CD4-positive, alpha-beta T cell (primary cell): ENCODE results near the gene CDH12. TPM values are rescaled to one million over a fixed set of nuclear protein-coding genes. Genes with fewer than 3 reads are reported as not detected.
"Not testable (repeated sequence)": the region's sequence is repeated elsewhere in the genome, so short reads cannot be mapped to it uniquely, and the experiment has no call there.

Source experiments
- ATAC-seq: fragments of 200-7000 bp; cut with Tn5 transposase; one replicate; pipeline ENCODE4 v1.10.0; 2022; ENCODE audit warnings: mild to moderate bottlenecking; ENCODE audit not compliant: poor library complexity
- CTCF ChIA-PET: fragments of 350-600 bp; sonication (Branson Sonifier 250); formaldehyde crosslinking; loops from one replicate; lab custom pipeline; 2021; ENCODE audit warnings: antibody characterized with exemption, inconsistent platforms; lab: Charles Lee
- POLR2A ChIA-PET: fragments of 350-600 bp; sonication (Branson Sonifier 250); formaldehyde crosslinking; loops from one replicate; lab custom pipeline; 2021; ENCODE audit warnings: antibody characterized with exemption, inconsistent platforms; lab: Charles Lee
- DNase-seq, 14 experiments: peaks; one replicate each; pipeline ENCODE4 v3.0.0-alpha.2; 2013 to 2020; ENCODE audit warnings: mixed read lengths in 2 of 14
- H3K27ac ChIP-seq, 2 donors: one replicate each; pipeline versions ENCODE4 v1.5.1 to v1.7.0; 2013; ENCODE audit warnings: low read length in 2 of 2, low read depth in 1 of 2, mild to moderate bottlenecking in 1 of 2
- H3K27me3 ChIP-seq, 2 experiments: 1 replicate in 1 of 2; 2 replicates in 1 of 2; pipeline versions ENCODE4 v1.6.1 to v1.7.0; 2013; ENCODE audit warnings: low read length in 2 of 2, control low read depth in 1 of 2, mild to moderate bottlenecking in 1 of 2, moderate library complexity in 1 of 2; ENCODE audit not compliant: insufficient read depth in 2 of 2, control insufficient read depth in 1 of 2
- H3K36me3 ChIP-seq: one replicate; pipeline ENCODE4 v1.6.1; 2013; ENCODE audit warnings: low read length, control low read depth; ENCODE audit not compliant: insufficient read depth
- H3K4me1 ChIP-seq: one replicate; pipeline ENCODE4 v1.6.1; 2013; ENCODE audit warnings: low read length, control low read depth; ENCODE audit not compliant: insufficient read depth
- H3K4me3 ChIP-seq: one replicate; pipeline ENCODE4 v1.5.1; 2013; ENCODE audit warnings: mild to moderate bottlenecking, low read length, moderate library complexity
- H3K9me3 ChIP-seq, 2 experiments: 1 replicate in 1 of 2; 2 replicates in 1 of 2; pipeline versions ENCODE4 v1.6.1 to v1.7.0; 2013; ENCODE audit warnings: low read length in 2 of 2, mild to moderate bottlenecking in 2 of 2, control low read depth in 1 of 2, moderate library complexity in 1 of 2; ENCODE audit not compliant: control insufficient read depth in 1 of 2, insufficient read depth in 1 of 2
- H3K27ac Mint-ChIP-seq: one replicate; pipeline ENCODE4 v1.8.0; 2020; ENCODE audit warnings: mixed read lengths
- H3K27me3 Mint-ChIP-seq: one replicate; pipeline ENCODE4 v1.8.0; 2021; ENCODE audit warnings: mixed read lengths
- H3K36me3 Mint-ChIP-seq: one replicate; pipeline ENCODE4 v1.8.0; 2021; ENCODE audit warnings: low read depth, mixed read lengths
- H3K4me1 Mint-ChIP-seq: one replicate; pipeline ENCODE4 v1.8.0; 2021; ENCODE audit warnings: low read depth, mixed read lengths
- H3K4me3 Mint-ChIP-seq: one replicate; pipeline ENCODE4 v1.8.0; 2020; ENCODE audit warnings: mild to moderate bottlenecking, mixed read lengths
- H3K9me3 Mint-ChIP-seq: one replicate; pipeline ENCODE4 v1.8.0; 2020; ENCODE audit warnings: mixed read lengths
- CTCF ChIP-seq: fragments of 200-600 bp; IDR thresholded peaks from one replicate; pipeline ENCODE4 v1.8.0; 2022; ENCODE audit warnings: antibody characterized with exemption, mild to moderate bottlenecking
- intact Hi-C, 2 experiments: fragments of 100-400 bp; cut with DNase I in 1 of 2; cut with micrococcal nuclease in 1 of 2; formaldehyde crosslinking; loops; one replicate each; pipeline versions ENCODE4 v1.15.1 to v1.9.0; 2023 to 2025; cut with DNase I, micrococcal nuclease
- total RNA-seq, 174 experiments: library from RNA in 2 of 174; stranded (reverse) in 2 of 174; gene quantifications; one replicate each; pipeline ENCODE4 v1.2.3 and lab custom pipeline; 2021 to 2026

The CDH12 gene
- total RNA-seq, 2 experiments from 2014 or later = not detected

- no peak for TF ChIP-seq CTCF
- Mint-ChIP-seq H3K9me3 (no peaks in the 10 kb centered on the region), H3K27ac (no peak overlapping the region), H3K4me3 (no peak overlapping the region), H3K4me1 (no peaks in the 10 kb centered on the region), H3K27me3 (no peaks in the 10 kb centered on the region), H3K36me3 (no peaks in the 10 kb centered on the region)
- Histone ChIP-seq H3K27ac (no peak overlapping the region), H3K4me3 (no peak overlapping the region), H3K9me3 (no peaks in the 10 kb centered on the region), H3K4me1 (no peaks in the 10 kb centered on the region), H3K36me3 (no peaks in the 10 kb centered on the region), H3K27me3 (no peaks in the 10 kb centered on the region)
- POLR2A ChIA-PET = no interaction called here
- no peak for DNase-seq
- CTCF ChIA-PET = no interaction called here
- no peak for ATAC-seq
- intact Hi-C loops = no loop called here
These were observed 630.1 kb downstream of the CDH12 start for GRCh38 chr5:22223079-22223478.

- intact Hi-C loops, H3K9me3 ChIP-seq, H3K27me3 Mint-ChIP-seq, H3K27ac ChIP-seq, POLR2A ChIA-PET, H3K36me3 Mint-ChIP-seq, H3K4me1 Mint-ChIP-seq, H3K4me3 ChIP-seq, H3K27ac Mint-ChIP-seq, CTCF ChIA-PET, H3K4me3 Mint-ChIP-seq, H3K9me3 Mint-ChIP-seq, DNase-seq, H3K27me3 ChIP-seq, H3K4me1 ChIP-seq, H3K36me3 ChIP-seq: not testable (repeated sequence)
- peak; percentile 80 for ATAC-seq
These were observed 639.2 kb downstream of the CDH12 start for GRCh38 chr5:22213703-22214495.

GRCh38 chr5:22212254-22212991, 640.7 kb downstream of the CDH12 start:
- POLR2A ChIA-PET = not testable (repeated sequence)

GRCh38 chr5:22208463-22208862, 644.7 kb downstream of the CDH12 start:
- CTCF ChIA-PET, H3K9me3 ChIP-seq, H3K27ac Mint-ChIP-seq, H3K36me3 ChIP-seq, H3K4me1 ChIP-seq, DNase-seq, H3K27ac ChIP-seq, H3K4me3 ChIP-seq, H3K9me3 Mint-ChIP-seq, H3K27me3 ChIP-seq, H3K4me3 Mint-ChIP-seq, H3K36me3 Mint-ChIP-seq, H3K27me3 Mint-ChIP-seq, intact Hi-C loops, H3K4me1 Mint-ChIP-seq, ATAC-seq, POLR2A ChIA-PET: not testable (repeated sequence)

More at GRCh38 chr5:22212254-22212991, 640.7 kb downstream of the CDH12 start:
- H3K4me1 Mint-ChIP-seq, H3K27ac Mint-ChIP-seq, H3K36me3 Mint-ChIP-seq, H3K4me3 Mint-ChIP-seq, ATAC-seq, H3K9me3 ChIP-seq, intact Hi-C loops, H3K4me1 ChIP-seq, DNase-seq, H3K27me3 Mint-ChIP-seq, CTCF ChIA-PET, H3K9me3 Mint-ChIP-seq, H3K27ac ChIP-seq, H3K27me3 ChIP-seq, H3K36me3 ChIP-seq, H3K4me3 ChIP-seq: not testable (repeated sequence)

GRCh38 chr5:22188651-22189050, 664.5 kb downstream of the CDH12 start:
- H3K27ac Mint-ChIP-seq, ATAC-seq, DNase-seq, H3K4me1 Mint-ChIP-seq, intact Hi-C loops, CTCF ChIA-PET, H3K27me3 Mint-ChIP-seq, H3K9me3 Mint-ChIP-seq, POLR2A ChIA-PET, H3K27me3 ChIP-seq, H3K4me1 ChIP-seq, H3K27ac ChIP-seq, H3K9me3 ChIP-seq, H3K4me3 ChIP-seq, H3K36me3 Mint-ChIP-seq, H3K4me3 Mint-ChIP-seq, H3K36me3 ChIP-seq: not testable (repeated sequence)

- H3K4me3 Mint-ChIP-seq, CTCF ChIA-PET, H3K27me3 Mint-ChIP-seq, H3K9me3 ChIP-seq, intact Hi-C loops, H3K27ac Mint-ChIP-seq, H3K27ac ChIP-seq, DNase-seq, H3K36me3 Mint-ChIP-seq, H3K4me1 ChIP-seq, POLR2A ChIA-PET, H3K4me1 Mint-ChIP-seq, H3K27me3 ChIP-seq, H3K9me3 Mint-ChIP-seq, H3K4me3 ChIP-seq, ATAC-seq, H3K36me3 ChIP-seq: not testable (repeated sequence)
These were observed 665.4 kb downstream of the CDH12 start for GRCh38 chr5:22187632-22188228.
